Keratinocyte (primary cell): ENCODE measurements around the gene DLX2. TPM values are rescaled to one million over a fixed set of nuclear protein-coding genes. Genes with fewer than 3 reads are reported as not detected.

Experiments
- DNase-seq: peaks from one replicate; pipeline ENCODE4 v3.0.0-alpha.2; 2011; ENCODE audit warnings: low read depth, missing footprints, low spot score
- FAIRE-seq: peaks from 2 replicates; lab custom pipeline; 2011; peaks lifted over from hg19 to GRCh38; lab: Jason Lieb, UNC
- H2AFZ ChIP-seq: 2 replicates; pipeline ENCODE4 v1.6.0; 2012; ENCODE audit warnings: low read length, control low read depth, inconsistent platforms; ENCODE audit not compliant: control insufficient read depth
- H3K27ac ChIP-seq: 2 replicates; pipeline ENCODE4 v1.5.1; 2011; ENCODE audit warnings: low read length; ENCODE audit not compliant: control insufficient read depth, insufficient read depth
- H3K27me3 ChIP-seq: 3 replicates; pipeline ENCODE4 v1.6.0; 2011; ENCODE audit warnings: low read length; ENCODE audit not compliant: control insufficient read depth, insufficient read depth; ENCODE audit errors: extremely low read depth
- H3K36me3 ChIP-seq, 2 experiments: 2 replicates in 1 of 2; 3 replicates in 1 of 2; pipeline ENCODE4 v1.5.1; 2011; ENCODE audit warnings: low read length in 2 of 2, mild to moderate bottlenecking in 1 of 2; ENCODE audit not compliant: control insufficient read depth in 2 of 2, insufficient read depth in 2 of 2; ENCODE audit errors: extremely low read depth in 1 of 2
- H3K4me1 ChIP-seq: 3 replicates; pipeline ENCODE4 v1.5.1; 2011; ENCODE audit warnings: low read length; ENCODE audit not compliant: control insufficient read depth, insufficient read depth; ENCODE audit errors: extremely low read depth
- H3K4me2 ChIP-seq: 3 replicates; pipeline ENCODE4 v1.6.0; 2011; ENCODE audit warnings: low read depth, low read length; ENCODE audit not compliant: control insufficient read depth, insufficient read depth; ENCODE audit errors: extremely low read depth
- H3K4me3 ChIP-seq, 3 experiments: fragments of 200-600 bp in 1 of 3; sonication (generic) in 1 of 3; 2 replicates in 2 of 3; 3 replicates in 1 of 3; pipeline ENCODE4 v1.5.1; 2011 to 2016; ENCODE audit warnings: low read length in 3 of 3, mild to moderate bottlenecking in 3 of 3, control low read depth in 2 of 3, inconsistent platforms in 1 of 3, low read depth in 1 of 3, mixed read lengths in 1 of 3, mixed run types in 1 of 3, moderate library complexity in 1 of 3; ENCODE audit not compliant: control insufficient read depth in 2 of 3, insufficient read depth in 2 of 3; ENCODE audit errors: extremely low read depth in 1 of 3
- H3K79me2 ChIP-seq: 2 replicates; pipeline ENCODE4 v1.6.0; 2012; ENCODE audit warnings: low read length; ENCODE audit not compliant: control insufficient read depth, insufficient read depth
- H3K9ac ChIP-seq: 3 replicates; pipeline ENCODE4 v1.6.0; 2011; ENCODE audit warnings: low read length; ENCODE audit not compliant: control insufficient read depth, insufficient read depth; ENCODE audit errors: extremely low read depth
- H3K9me1 ChIP-seq: 3 replicates; pipeline ENCODE4 v1.6.0; 2011; ENCODE audit warnings: low read length; ENCODE audit not compliant: control insufficient read depth, insufficient read depth; ENCODE audit errors: extremely low read depth
- H3K9me3 ChIP-seq: 2 replicates; pipeline ENCODE4 v1.5.1; 2012; ENCODE audit warnings: low read depth, low read length; ENCODE audit not compliant: control insufficient read depth
- H4K20me1 ChIP-seq: 3 replicates; pipeline ENCODE4 v1.6.0; 2011; ENCODE audit warnings: low read length; ENCODE audit not compliant: control insufficient read depth, insufficient read depth; ENCODE audit errors: extremely low read depth
- EZH2 ChIP-seq: IDR thresholded peaks from one replicate; pipeline ENCODE4 v1.6.1; 2012; ENCODE audit warnings: inconsistent platforms, mild to moderate bottlenecking, low read length, moderate library complexity
- dilution Hi-C: fragments of 300-500 bp; cut with MboI; formaldehyde crosslinking; loops from one replicate; pipeline ENCODE4 v1.7.0; 2020; ENCODE audit warnings: low sequenced_read_pairs; ENCODE audit not compliant: extremely low pct_ligation_motif_present
- polyA plus RNA-seq, 5 experiments: library from polyadenylated mRNA; depleted of rRNA in 3 of 5; stranded (reverse) in 3 of 5; stranded (forward) in 1 of 5; unstranded in 1 of 5; fragments of >200 nt; gene quantifications; 1 replicate in 1 of 5; 2 replicates in 3 of 5; 3 replicates in 1 of 5; pipeline versions ENCODE4 v1.2.1 to v1.2.3, GENCODE V29; 2011 to 2012; ENCODE audit warnings: missing spikeins in 2 of 5, low read depth in 1 of 5, low replicate concordance in 1 of 5
- TF ChIP-seq, protein P1 (sequence below), 3 experiments: IDR thresholded peaks in 1 of 3; conservative IDR thresholded peaks in 1 of 3; optimal IDR thresholded peaks in 1 of 3; 2 replicates in 2 of 3; 3 replicates in 1 of 3; pipeline versions ENCODE3 to v1.5.1; 2011; ENCODE audit warnings: low read length in 3 of 3, mild to moderate bottlenecking in 3 of 3, moderate library complexity in 2 of 3, control low read depth in 1 of 3, inconsistent platforms in 1 of 3; ENCODE audit not compliant: insufficient read depth in 2 of 3; ENCODE audit errors: extremely low read depth in 1 of 3

Gene DLX2
- polyA plus RNA-seq, 1 donor (not counting 4 experiments of a cell fraction or from before 2014, with no cell fraction given) = 0.29 TPM

DNA sequence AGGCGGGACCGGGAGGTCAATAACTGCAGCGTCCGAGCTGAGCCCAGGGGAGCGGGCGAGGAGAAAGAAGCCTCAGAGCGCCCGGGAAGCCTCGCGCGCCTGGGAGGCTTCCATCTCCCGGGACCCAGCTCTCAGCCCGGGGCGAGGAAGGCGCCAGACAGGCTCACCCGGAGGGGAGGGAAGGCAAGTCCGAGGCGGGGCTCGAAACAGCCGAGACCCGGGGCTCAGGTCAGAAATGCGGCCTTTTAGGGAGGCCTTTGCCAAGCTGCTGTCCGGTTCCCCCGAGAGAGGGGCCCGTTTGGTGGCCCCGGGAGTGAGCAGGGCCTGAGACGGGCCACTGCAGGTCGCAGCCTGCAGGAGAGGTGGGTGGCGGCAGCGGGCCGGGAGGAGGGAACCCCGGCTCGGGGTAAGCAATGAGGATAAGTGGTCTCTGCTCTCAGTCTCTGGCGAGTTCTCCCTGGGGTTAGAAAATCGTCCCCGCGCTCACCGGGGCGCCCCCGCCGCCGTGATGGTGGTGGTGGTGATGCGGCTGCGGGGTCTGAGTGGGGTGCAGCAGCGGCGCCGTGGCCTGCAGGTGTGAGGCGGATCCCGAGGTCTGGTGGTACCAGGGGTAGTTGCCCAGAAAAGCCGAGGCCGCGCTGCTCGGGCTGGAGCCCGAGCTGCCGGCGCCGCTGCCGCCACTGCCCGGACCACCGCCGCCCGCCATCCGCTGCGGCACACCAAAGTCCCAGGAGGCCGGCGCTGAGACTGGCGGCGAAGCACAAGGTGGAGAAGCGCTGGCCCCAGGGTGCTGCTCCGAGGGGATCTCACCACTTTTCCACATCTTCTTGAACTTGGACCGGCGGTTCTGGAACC, 2.4 kb downstream of the DLX2 start:
- no peak for DNase-seq
- no peaks in the 10 kb centered on the region for H3K9me3 ChIP-seq
- H4K20me1 ChIP-seq = no peaks in the 10 kb centered on the region
- H3K9ac ChIP-seq = peak overlapping the region; percentile 9
- H3K9me1 ChIP-seq = no peaks in the 10 kb centered on the region
- no peaks in the 10 kb centered on the region for H3K36me3 ChIP-seq
- H2AFZ ChIP-seq = no peak overlapping the region
- H3K4me1 ChIP-seq = peaks cover 60% of the 10 kb centered on the region
- H3K27ac ChIP-seq = no peak overlapping the region
- no peak for FAIRE-seq
- no peaks in the 10 kb centered on the region for H3K79me2 ChIP-seq
- H3K27me3 ChIP-seq = no peaks in the 10 kb centered on the region
- no peak for TF ChIP-seq EZH2
- TF ChIP-seq, protein P1, sequence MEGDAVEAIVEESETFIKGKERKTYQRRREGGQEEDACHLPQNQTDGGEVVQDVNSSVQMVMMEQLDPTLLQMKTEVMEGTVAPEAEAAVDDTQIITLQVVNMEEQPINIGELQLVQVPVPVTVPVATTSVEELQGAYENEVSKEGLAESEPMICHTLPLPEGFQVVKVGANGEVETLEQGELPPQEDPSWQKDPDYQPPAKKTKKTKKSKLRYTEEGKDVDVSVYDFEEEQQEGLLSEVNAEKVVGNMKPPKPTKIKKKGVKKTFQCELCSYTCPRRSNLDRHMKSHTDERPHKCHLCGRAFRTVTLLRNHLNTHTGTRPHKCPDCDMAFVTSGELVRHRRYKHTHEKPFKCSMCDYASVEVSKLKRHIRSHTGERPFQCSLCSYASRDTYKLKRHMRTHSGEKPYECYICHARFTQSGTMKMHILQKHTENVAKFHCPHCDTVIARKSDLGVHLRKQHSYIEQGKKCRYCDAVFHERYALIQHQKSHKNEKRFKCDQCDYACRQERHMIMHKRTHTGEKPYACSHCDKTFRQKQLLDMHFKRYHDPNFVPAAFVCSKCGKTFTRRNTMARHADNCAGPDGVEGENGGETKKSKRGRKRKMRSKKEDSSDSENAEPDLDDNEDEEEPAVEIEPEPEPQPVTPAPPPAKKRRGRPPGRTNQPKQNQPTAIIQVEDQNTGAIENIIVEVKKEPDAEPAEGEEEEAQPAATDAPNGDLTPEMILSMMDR (optimal IDR thresholded peaks at IDR 0.05 in 1 of 3, IDR thresholded peaks at IDR 0.05 in 1 of 3, conservative IDR thresholded peaks at IDR 0.05 in 1 of 3; ENCODE audit: extremely low read depth in 1 of 3, insufficient read depth in 2 of 3, low read length in 3 of 3) = no peak
- H3K4me3 ChIP-seq = no peak overlapping the region
- peak overlapping the region; percentile 93 for H3K4me2 ChIP-seq
- dilution Hi-C loops = no loop called here

DNA sequence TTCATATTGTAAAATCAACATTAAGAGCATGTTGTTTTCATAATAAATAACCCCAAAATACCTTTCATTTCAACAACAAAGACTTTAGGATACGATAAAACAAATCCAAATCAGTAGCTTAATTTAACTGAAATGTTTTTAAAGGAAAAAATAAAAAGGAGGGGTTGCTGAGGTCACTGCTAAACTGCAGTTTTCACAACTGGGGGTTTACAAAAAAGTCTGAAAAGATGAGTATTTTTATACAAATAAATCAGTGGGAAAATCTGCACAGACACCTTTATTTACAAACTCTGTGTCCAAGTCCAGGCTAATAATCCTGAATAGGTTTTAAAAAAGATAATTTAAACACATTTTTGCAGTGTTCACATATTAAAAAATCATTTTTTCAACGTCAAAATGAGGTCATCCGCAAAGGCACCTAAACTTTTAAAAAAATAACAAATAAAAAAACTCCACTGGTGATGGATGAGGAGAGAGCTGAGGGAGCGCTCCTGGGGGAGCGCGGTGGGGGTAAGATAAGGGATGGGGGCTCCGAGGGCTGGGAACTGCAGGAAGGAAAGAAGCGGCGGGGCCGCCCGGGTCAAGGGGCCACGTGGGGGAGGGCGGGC, 3.1 kb downstream of the DLX2 start:
- peak overlapping the region; percentile 49 for H2AFZ ChIP-seq
- H3K9me1 ChIP-seq = no peaks in the 10 kb centered on the region
- peak overlapping the region in 2 of 3 experiments; percentile 39 to 42 for H3K4me3 ChIP-seq
- no peaks in the 10 kb centered on the region for H3K79me2 ChIP-seq
- H3K4me2 ChIP-seq = peak overlapping the region; percentile 78
- H3K27ac ChIP-seq = peak overlapping the region; percentile 92
- peaks cover 63% of the 10 kb centered on the region for H3K4me1 ChIP-seq
- H4K20me1 ChIP-seq = no peaks in the 10 kb centered on the region
- peaks cover 6% of the 10 kb centered on the region for H3K27me3 ChIP-seq
- no peak for FAIRE-seq
- no peaks in the 10 kb centered on the region for H3K9me3 ChIP-seq
- no peak for DNase-seq
- dilution Hi-C loops = no loop called here
- no peaks in the 10 kb centered on the region for H3K36me3 ChIP-seq
- no peak for TF ChIP-seq EZH2
- TF ChIP-seq, protein P1 (optimal IDR thresholded peaks at IDR 0.05 in 1 of 3, IDR thresholded peaks at IDR 0.05 in 1 of 3, conservative IDR thresholded peaks at IDR 0.05 in 1 of 3; ENCODE audit: extremely low read depth in 1 of 3, insufficient read depth in 2 of 3, low read length in 3 of 3) = no peak
- peak overlapping the region; percentile 88 for H3K9ac ChIP-seq
